ENCODE measurements around the gene MYLIP. TPM values are rescaled to one million over a fixed set of nuclear protein-coding genes. Genes with fewer than 3 reads are reported as not detected.

The MYLIP gene
- total RNA-seq, 4 donors from 2014 or later: 8.6 to 32.0 (median 17.5) TPM

DNA sequence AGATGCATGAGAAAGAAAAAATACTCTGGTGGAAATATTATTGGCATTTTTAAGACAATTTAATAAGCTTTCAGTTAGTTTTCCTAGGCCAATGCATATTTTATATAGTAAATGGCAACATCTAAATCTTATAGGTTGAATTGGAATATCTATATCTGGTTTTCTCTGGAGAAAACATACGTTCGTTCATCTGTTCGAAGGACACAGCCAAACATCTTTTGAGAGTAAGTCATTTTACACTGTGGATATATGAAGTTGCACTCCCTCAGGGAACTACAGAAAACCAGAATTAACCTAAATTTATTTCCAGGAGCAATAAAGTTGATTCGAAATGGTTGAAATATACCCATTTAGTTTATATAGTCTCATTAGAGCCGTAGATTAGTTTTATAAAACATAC lies 49.0 kb downstream of the MYLIP start:
- no peak for TF ChIP-seq POLR2A (IDR thresholded peaks at IDR 0.05)
- TF ChIP-seq, protein P1, sequence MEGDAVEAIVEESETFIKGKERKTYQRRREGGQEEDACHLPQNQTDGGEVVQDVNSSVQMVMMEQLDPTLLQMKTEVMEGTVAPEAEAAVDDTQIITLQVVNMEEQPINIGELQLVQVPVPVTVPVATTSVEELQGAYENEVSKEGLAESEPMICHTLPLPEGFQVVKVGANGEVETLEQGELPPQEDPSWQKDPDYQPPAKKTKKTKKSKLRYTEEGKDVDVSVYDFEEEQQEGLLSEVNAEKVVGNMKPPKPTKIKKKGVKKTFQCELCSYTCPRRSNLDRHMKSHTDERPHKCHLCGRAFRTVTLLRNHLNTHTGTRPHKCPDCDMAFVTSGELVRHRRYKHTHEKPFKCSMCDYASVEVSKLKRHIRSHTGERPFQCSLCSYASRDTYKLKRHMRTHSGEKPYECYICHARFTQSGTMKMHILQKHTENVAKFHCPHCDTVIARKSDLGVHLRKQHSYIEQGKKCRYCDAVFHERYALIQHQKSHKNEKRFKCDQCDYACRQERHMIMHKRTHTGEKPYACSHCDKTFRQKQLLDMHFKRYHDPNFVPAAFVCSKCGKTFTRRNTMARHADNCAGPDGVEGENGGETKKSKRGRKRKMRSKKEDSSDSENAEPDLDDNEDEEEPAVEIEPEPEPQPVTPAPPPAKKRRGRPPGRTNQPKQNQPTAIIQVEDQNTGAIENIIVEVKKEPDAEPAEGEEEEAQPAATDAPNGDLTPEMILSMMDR (IDR thresholded peaks at IDR 0.05): no peak
- DNase-seq: no peak
- Histone ChIP-seq H3K27me3 (no peaks in the 10 kb centered on the region), H3K4me3 (no peak overlapping the region), H3K36me3 (no peaks in the 10 kb centered on the region), H3K27ac (no peak overlapping the region), H3K9me3 (no peaks in the 10 kb centered on the region), H3K4me1 (peaks cover 0 to 13% (median 0%) of the 10 kb centered on the region in 3 donors)
- intact Hi-C loops (cut with DNase I): loop anchor here (10.0 kb wide), 1 partner anchor 403 kb away; no protein-coding TSS in a partner anchor
- 88 to 94% methylated on average over 5 of the region's 5 CpGs for WGBS, 2 donors

DNA sequence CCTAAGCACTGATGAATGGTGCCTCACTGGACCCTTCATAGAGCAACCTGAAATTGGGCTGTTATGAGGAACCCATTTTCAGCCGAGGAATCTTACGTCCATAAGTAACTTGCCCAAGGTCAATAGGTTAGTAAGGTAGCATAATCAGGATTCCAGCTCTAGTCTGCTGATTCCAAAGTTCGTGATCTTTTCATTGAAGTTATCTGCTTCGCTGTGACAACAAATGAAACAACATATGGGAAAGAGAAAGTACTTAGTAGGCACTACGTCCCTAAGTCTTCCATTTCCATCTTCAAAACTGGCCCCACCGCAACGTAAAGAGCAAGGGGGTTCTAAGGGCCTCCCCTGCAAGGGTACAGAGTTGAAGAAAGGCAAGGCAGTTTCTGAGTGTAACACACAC lies 49.5 kb downstream of the MYLIP start:
- Histone ChIP-seq H3K4me3 (no peak overlapping the region), H3K27ac (no peak overlapping the region), H3K4me1 (peaks cover 0 to 17% (median 0%) of the 10 kb centered on the region in 3 donors), H3K27me3 (no peaks in the 10 kb centered on the region), H3K36me3 (no peaks in the 10 kb centered on the region), H3K9me3 (no peaks in the 10 kb centered on the region)
- intact Hi-C loops (cut with DNase I): loop anchor here (10.0 kb wide), 1 partner anchor 404 kb away; no protein-coding TSS in a partner anchor
- TF ChIP-seq, protein P1 (IDR thresholded peaks at IDR 0.05): no peak
- no peak for TF ChIP-seq POLR2A (IDR thresholded peaks at IDR 0.05)
- WGBS, 2 donors: 91 to 94% methylated on average over 5 to 7 of the region's 7 CpGs
- no peak for DNase-seq

DNA sequence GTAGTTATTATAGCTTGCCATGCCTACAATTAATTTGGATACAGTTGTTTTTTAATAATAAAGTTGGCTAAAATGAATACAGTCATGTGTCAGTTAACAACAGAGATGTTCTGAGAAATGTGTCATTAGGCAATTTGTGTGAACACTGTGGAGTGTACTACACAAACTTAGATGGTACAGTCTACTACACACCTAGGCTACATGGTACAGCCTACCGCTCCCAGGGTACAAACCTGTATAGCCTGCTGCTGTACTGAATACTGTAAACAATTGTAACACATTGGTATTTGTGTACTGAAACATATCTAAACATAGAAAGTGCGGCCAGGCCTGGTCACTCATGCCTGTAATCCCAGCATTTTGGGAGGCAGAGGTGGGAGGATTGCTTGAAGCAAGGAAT lies 50.2 kb downstream of the MYLIP start:
- intact Hi-C loops (cut with DNase I): loop anchor here (10.0 kb wide), 1 partner anchor 404 kb away; no protein-coding TSS in a partner anchor

DNA sequence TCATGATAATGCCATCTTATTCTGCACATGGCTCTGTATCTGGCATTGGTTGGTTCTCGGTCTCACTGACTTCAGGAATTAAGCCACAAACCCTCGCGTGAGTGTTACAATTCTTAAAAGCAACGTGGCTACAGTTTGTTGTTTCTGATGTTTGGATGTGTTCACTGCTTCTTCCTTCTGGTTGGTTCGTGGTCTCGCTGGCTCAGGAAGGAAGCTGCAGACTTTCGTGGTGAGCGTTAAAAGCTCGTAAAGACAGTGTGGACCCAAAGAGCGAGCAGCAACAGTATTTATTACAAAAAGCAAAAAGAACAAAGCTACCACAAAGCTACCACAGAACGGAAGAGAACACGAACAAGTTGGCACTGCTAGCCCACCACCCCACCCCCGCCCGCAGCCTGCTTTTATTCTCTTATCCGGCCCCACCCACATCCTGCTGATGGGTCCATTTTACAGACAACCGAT lies 51.1 kb downstream of the MYLIP start:
- H3K27ac ChIP-seq: no peak overlapping the region

More for the DNA sequence above, 50.2 kb downstream of the MYLIP start:
- no peak for TF ChIP-seq POLR2A (IDR thresholded peaks at IDR 0.05)
- TF ChIP-seq, protein P1 (IDR thresholded peaks at IDR 0.05): no peak
- Histone ChIP-seq H3K27me3 (no peaks in the 10 kb centered on the region), H3K4me3 (no peak overlapping the region), H3K36me3 (no peaks in the 10 kb centered on the region), H3K9me3 (no peaks in the 10 kb centered on the region), H3K4me1 (peaks cover 0 to 19% (median 0%) of the 10 kb centered on the region in 3 donors), H3K27ac (no peak overlapping the region)
- WGBS, 2 donors: 78 to 89% methylated on average over 2 of the region's 2 CpGs
- DNase-seq: no peak

More for the DNA sequence above, 51.1 kb downstream of the MYLIP start:
- no peak overlapping the region for H3K4me3 ChIP-seq
- peaks cover 0 to 19% (median 0%) of the 10 kb centered on the region in 3 donors for H3K4me1 ChIP-seq
- no peak for DNase-seq
- no peaks in the 10 kb centered on the region for H3K9me3 ChIP-seq
- no peaks in the 10 kb centered on the region for H3K36me3 ChIP-seq
- H3K27me3 ChIP-seq: no peaks in the 10 kb centered on the region
- TF ChIP-seq, protein P1 (IDR thresholded peaks at IDR 0.05): no peak
- TF ChIP-seq POLR2A (IDR thresholded peaks at IDR 0.05): no peak
- intact Hi-C loops (cut with DNase I): loop anchor here (5.0 to 10.0 kb wide), 2 partner anchors 405 to 488 kb away; no protein-coding TSS in a partner anchor
- WGBS, 2 donors: 74 to 77% methylated on average over 16 of the region's 16 CpGs
